GM19240 (cell line): Measurements from ENCODE around the gene GPHA2.

Source experiments
- DNase-seq: peaks from one replicate; pipeline ENCODE4 v3.0.0; 2011; ENCODE audit warnings: low spot score; ENCODE audit not compliant: insufficient read length

GPHA2 gene

DNA sequence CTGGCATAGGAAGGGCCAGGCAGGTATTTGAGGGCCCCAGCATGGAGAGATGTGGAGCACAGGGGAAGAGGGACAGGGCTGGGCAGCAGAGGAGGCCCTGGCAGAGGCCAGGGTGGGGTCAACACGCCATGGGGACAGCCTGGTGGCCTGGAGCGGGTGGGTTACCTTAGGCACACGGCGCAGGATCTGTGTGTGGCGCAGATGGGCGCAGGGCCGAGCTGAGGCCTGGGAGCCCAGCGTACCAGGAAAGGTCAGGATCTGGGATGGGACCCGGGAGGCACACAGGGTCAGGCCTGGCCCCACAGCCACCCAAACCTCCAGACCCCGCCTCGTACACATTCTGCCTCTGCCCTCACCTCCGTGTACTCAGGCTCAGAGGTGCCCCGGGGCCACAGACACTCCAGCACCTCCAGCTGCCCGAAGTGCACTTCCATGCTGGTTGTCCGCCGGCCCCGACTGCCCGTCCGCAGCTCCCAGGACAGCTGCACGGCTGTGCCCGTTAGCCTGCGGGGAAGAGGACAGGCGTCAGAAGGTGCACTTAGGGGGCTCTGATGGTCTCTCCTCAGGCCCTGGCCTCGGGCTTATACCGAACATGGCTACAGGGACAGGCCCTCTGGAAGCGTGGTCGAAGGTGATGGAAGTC is 25.1 kb downstream of the GPHA2 start:
- no peak for DNase-seq

DNA sequence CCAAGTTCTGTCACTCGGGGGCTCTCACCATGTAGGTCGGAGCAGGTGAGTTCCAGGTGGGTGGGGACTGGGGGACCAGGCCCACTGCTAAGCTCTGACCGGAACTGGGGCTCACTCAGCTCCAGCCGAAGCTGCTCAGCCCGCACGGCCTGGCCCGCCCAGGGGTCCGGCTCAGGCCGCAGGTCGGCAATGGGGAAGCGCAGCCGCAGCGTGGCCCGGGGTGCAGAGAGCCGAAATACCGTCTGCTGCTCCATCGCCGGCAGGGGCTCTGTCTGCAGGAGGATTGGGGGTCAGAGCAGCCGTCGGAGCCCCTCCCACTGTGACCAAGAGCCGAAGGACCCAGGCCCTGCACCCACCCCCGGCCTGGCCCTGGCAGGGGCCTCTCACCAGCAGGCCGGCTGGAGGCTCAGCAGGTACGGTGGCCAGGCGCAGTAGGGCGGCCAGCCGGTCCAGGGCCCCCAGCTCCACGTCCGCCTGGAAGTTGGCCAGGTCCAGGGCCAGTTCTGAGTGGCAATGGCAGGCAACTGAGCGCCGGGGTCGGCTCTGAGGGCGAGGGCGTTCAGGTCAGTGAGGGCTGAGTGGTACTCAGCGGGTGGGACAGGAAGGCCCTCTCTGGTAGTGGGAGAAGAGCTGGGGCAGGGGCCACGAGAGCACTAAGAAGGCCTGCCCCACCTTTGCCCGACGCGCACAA is 25.9 kb downstream of the GPHA2 start:
- DNase-seq: no peak

DNA sequence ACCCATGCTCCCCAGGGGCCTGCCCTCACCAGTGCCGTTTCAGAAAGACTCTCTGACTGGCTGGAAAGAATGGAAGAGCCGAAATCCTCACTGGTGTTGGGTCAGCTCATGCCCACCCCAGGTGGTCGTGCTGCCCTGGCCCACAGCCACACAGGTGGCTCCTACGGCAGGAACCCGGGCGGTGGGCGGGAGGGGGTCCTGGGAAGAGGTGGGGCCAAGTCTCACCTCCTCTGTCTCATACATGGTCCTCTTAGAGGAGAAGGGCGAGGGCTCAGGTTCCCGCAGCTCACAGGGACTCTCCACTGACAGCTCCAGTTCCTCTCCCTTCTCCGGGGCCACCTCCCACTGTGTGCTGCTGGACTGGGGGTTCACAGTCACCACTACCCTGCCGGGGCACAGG is 26.9 kb downstream of the GPHA2 start:
- no peak for DNase-seq

DNA sequence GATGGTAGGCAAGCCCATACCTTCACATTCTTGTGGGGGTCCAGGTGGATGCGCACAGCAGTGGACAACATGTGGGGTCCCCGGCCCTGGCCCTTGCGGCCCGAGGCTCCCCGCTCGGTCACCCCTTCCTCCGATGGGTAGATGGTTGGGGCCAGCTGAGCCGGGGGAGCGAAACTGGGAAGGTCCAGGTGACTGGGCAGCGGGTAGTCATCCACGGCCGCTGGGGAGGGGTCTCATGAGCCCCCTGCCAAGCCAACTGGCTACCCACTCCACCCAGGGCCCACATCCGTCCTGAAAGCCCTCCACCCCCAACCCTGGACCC is 29.4 kb downstream of the GPHA2 start:
- DNase-seq: no peak

DNA sequence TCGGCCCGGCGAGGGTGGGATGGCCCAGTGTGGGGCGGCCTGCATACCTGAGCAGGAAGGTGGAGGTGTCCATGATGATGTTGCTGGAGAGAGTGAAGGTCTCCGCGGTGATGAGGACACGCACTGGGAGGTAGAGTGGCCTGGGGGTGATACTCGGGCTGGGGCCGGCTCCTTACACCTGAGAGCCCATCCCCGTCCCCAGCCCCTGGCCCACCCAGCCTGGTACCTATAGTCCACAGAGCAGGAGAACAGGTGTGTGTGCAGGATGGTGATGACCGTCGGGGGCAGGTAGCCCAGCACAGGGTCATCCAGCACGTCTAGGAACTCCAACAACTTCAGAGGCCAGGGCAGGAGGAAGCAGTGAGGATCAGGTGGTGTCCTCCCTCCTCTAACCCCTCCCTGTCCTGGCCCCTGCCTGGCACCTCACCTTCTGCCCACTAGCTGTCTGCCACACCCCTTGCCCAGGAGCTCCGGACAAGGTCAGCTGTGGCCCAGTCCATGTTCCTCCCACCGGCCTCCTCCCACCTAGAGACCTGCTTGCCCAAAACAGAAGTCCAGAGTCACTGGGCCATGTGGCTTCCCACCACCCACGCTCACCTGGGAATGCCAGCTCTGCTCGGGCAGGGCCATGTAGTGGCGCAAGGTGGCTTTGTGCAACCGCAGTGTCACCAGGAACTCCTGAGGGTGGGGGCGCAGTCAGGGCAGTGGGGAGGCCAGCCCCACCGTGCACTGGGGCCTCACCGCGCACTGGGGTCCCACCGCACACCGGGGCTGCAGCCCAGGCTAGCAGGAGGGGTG is 30.0 kb downstream of the GPHA2 start:
- no peak for DNase-seq

DNA sequence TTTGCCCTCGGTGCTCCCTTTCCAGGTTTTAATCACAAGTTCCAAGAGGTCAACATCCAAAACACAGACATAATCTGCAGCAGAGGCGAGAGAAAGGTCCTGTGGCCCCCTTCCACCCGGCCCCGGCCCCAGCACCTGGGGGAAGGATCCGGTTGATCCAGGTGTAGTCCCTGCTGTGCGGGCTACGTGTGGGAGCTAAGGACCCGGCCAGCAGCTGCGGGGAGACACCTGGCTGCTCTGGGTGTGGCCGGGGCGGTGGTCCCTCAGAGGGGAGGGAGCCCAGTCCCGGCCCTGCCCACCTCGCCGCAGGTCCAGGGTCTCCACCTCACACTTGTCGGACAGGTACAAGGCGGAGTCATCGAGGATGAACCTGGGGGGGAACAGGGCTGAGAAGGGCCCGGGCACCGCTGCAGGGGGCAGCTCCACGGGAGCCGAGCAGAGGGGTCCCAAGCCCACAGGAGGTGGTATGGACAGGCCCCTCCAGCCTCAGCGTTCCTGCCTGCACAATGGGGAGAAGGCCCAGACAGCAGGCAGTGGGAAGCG is 32.3 kb downstream of the GPHA2 start:
- DNase-seq: no peak

DNA sequence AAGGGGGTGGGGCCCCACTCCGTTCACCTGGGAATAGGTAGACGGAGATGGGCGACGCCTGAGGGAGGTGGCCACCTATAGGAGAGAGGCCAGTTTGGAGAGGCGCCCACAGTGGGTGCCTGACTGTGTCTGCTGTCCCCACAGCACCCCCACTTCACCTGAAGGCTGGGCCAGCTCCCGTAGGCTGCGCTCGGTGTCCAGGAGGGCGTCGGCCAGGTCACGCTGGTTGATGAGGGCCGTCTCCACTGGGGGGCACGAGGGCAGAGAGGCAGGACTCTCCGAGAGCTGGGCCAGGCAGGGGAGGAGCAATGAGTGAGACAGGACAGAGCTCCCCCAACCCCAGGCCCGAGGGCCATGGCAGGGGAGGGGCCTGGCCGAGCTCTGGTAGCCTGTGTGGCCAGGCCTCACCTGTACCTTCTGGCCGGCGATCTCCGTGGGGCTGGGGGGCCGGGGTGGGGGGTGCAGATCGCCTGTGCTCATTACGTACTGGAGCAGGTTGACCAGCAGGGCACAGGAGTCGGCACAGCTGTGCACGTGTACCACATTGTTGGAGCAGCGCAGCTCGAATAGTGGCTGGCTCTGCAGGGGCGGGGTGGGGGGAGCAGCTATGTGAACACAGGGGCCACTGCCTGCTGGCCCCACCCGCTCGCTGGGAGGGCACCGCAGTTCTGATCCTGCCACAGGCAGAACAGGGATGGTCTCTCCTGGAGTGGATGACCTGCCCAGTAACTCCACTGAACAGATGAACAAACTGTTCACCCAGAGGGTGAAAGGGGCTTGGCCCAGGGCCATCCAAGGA is 33.4 kb downstream of the GPHA2 start:
- DNase-seq: no peak

DNA sequence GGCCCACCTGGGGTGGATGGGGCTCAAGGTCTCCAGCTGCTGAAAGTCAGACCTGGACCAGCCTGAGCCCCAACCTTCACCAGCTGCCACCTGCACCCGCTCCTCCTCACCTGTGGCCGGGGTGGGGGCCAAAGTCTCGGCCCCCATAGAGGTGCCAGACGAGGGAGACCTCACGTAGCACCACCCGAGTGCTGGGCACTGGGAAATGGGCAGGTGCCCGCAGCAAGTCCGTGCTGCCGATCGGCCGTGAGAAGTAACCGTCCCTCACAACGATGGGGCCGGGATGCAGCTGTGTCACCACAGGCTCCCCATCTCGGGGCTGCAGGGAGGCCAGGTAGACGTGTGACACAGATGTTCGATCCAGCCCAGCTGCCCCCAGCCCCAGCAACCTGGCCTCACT is 34.9 kb downstream of the GPHA2 start:
- no peak for DNase-seq

DNA sequence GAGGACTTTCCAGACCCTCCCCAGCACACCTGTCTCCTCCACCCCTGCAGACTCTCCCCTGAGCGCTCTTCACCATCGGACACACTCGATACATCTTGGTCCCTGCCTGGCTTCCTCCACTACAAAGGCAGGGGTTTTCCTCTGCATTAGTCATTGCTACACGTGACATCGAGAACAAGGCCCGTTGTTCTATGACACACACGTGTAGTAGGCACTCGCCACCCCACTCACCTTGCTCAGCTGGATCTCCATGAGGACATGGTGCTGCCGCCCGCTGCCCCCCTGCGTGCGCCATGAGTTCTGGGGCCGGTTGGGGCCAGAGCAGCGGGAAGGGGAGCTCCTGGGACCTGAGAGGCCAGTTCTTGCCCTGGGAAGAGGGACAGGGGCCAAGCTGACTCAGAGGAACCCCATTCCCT is 35.4 kb downstream of the GPHA2 start:
- no peak for DNase-seq

DNA sequence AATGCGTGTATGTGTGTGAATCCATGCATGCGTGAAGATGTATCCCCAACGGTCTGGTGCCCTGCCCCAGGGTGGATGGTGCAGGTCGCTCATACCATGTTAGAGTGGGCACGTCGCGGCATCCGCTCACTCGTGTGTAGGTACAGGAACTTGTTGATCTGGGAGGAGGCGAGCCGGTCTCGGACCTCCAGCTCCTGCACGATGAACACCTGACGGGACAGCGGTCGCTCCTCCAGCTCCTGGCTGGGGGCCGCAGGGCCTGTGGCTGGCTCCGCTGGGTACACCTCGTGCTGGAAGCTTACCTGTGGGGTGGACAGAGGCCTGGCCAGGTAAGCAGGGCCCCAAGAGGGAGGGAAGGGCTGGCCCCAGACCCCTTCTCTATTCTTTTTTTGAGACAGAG is 37.2 kb downstream of the GPHA2 start:
- DNase-seq: no peak

DNA sequence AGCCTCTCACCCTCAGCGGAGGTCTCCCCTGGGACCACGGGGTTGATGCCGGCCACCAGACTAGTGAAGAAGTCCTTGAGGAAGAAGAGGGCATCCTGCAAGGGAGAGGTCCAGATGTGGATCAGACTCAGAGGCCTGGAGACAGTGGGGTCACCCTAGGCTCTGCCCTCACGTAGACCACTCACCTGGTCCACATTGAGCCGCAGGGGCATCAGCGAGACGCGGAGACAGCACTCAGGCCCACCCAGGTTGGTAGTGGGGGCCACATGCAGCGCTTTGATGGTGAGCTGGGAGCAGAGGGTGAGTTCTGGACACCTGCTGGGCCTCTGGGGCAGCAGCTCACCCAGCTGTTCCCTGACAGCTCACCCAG is 37.6 kb downstream of the GPHA2 start:
- DNase-seq: no peak

DNA sequence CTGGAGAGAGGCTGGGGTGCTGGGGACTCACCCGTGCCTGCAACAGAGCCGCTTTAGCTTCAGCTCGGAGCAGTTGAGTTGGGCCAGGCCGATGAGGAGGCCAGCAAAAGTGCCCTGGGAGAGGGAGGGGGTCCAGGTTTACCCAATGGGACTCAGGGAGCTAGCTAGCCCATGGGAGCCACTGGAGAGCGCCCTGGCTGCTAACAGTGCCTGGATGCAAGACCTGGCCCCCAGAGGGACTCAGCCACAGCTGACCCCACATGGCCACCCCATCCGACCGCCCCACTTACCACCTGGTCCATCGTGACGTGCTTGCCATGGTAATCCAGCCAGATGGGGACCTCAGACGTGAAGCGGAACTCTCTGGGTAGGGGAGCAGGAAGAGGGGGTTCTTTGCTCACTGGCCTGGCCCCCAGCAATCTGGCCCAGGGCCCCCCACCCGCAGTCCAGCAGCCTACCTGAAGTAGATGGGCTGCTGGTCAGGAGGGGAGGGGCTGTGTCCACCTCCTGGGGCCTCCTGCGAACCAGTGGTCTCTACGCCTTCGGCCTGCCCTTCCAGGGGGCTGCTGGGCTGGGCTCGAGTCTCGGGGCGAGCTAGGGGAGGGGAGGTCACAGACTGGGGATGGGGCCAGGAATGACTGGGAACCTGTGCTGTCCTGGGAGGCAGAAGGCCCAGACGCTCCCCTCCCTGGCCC is 38.2 kb downstream of the GPHA2 start:
- DNase-seq: no peak

DNA sequence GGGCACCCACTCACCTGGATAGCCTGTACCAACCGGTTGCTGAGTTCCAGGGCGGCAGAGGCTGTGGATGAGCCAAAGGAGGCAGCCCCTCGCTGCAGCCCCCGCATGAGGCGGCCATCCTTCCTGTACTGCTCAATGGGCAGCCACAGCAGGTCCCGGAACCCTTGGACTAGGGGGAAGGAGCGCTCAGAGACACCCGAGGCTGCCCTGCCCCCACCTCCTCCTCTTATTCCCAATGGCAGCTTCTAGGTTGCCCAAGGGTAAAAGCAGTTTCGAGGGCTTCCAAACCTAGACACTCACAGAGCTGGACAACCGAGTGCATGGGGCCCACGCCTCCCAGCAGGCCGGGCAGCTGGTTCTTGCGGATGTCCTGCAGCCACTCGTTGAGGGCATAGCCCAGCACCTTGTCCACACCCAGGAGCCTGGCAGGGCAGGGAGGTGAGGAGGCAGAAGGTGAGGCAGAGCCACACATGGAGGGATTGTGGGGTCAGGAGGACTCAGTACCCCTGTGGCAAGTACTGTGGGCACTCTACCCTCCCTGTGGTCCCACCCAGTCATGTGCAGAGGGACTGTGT is 39.2 kb downstream of the GPHA2 start:
- DNase-seq: no peak

DNA sequence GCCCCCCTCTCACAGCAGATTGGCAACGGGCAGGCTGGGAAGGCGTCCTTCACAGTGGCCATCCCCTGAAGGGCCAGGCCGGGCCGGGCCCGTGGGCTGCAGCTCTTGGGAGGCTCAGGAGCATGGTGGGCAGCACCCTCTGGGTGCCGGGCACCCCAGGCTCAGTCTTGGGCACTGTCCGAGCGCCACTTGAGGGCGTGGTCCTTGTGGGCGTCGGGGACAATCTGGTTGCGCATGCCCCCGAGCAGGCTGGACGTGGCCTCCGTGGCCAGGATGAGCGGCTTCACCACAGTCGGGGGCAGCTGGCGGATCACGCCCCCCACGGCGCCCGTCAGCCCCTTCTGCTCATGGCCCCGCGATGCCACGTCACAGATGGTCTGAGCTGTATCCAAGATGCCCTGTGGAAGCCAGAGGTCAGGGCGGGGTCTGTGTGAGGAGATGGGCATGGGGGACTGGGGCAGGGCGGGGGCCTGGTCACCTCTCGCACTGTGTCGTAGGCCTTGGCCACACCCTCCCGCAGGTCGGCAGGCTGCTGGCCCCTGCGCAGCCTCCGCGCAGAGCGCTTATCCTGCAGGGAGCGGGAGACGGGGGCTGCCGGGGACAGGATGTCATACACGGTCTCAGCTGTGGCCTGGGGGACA is 40.8 kb downstream of the GPHA2 start:
- no peak for DNase-seq

DNA sequence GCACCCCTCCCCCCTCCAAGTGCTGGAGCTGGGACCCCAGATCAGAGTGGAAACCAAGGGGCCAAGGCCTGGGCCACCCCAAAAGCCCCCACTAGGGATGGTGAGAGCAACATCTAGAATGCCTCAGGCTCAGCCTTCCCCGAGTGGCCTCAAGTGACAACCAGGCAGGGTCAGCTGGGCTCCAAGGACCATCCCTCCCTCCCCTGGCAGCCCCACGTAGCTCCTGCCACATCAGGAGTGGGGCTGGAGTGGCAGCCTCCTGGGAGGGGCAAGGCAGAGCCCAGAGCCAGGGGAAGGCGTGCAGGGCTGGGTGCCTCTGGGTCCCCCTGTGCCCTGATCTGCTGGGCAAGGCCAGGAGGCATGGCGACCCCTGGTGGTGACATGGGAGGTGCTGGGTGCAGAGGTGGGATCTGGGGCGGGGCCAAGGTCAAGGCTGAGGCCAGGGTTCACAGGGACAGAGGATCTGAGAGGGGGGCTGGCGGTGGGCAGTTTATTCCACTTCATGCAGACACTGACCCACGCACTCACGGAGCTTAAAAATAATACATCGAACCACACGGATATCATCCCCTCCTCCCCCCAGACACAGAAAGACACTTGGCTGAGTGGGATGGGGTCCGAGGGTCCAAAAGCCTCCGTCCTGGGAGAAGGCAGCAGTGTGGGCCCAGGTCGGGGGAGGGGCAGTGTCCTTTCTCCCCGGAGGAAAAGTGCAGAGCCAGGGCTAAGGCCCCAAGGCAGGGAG is 41.5 kb downstream of the GPHA2 start:
- DNase-seq: peak; percentile 92

DNA sequence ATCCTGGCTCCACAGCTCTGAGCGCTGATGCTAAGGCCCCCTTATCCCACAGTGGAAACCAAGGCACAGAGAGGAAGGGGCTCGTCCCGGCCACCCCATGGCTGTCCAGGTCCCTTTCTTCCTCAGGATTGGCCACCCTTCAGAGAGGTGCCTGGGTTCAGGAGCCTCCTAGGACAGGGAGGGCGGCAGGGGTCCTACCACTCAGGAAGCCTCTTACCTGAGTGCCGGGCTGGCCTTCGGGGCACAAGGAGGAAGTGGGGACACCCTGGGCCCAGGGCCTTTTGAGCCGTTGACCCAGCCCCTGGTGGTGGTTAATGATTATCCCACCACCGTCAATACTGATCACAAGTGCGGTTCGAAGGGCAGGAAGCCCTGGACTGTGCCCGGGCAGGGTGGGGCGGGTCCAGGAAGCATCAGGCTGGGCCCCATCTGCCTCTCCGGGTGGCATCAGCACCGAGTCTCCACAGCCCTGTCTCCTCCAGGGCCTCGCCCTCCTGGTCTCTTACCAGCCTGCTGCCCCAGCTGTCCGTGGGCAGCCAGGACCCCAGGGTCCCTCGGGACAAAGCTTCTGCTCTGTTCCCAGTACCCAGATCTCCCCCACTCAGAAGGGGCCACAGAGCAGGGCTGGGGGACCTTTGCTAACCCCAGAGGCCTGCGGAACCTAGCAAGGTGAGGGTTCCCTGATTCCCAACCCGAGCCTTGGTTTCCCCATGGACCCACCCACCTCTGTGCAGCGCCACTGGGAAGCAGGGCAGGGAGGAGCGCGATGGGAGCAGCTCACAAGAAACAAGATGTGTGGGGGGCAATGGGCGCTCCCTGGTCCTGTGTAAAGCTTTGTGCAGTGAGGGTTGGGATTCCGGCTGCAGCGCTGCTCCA is 42.3 kb downstream of the GPHA2 start:
- DNase-seq: no peak

DNA sequence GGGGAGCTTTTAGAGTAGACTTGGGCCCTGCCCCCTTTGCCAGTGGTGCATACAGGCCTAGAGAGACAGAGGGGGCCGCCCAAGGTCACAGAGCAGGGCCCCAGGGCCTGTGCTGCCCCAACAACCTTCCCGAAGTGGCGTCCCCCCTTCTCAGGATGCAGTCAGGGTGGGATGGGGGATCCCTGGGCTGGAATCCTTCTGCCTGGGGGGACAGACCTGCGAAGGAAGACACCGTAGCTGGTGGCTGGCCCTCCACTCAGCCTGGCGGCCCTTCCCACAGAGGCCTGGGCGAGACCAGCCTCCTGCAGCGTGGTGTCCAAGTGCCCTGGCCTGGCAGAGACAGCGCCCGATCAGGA is 42.9 kb downstream of the GPHA2 start:
- DNase-seq: no peak

DNA sequence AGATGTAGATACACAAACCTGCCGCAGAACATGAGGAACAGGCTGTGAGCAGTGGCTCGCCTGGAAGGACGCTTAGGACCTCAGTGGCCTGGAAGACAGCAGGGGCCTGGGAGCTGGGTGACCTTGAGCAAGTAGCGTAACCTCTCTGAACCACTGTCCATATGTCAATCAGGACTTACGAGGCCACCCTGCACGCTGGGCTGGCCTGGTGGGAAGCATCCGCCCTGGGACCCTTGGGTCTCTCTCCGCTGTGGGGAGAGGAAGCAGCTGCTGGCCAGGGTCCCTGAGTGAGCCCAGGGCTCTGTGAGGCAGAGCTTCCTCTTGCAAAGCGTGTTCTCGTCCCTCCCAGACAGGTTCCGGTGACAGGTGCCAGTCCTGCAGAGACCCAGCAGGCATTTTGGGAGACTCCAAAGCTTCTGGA is 43.3 kb downstream of the GPHA2 start:
- no peak for DNase-seq

DNA sequence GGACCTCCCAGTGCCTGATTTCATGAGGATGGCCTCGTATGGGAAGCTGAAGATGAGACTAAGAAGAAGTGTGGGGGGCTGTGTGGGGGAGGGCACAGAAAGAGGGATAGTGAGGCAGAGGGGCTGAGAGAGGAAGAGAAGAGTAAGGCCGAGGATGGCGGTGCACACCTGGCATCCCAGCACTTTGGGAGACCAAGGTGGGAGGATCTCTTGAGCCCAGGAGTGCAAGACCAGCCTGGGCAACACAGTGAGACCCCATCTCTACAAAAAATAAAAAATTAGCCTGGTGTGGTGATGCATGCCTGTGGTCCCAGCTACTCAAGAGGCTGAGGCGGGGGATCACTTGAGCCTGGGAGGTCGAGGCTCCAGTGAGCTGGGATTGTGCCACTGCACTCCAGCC is 43.8 kb downstream of the GPHA2 start:
- DNase-seq: no peak
